ENCODE data around the gene ERF. TPM values are rescaled to one million over a fixed set of nuclear protein-coding genes. Genes with fewer than 3 reads are reported as not detected.

Gene ERF
- total and polyA plus RNA-seq, 10 of the 15 experiments (the other 5 are each of a cell fraction or from before 2014, with no cell fraction given) = 0.02 to 51.8 (median 14.4) TPM

DNA sequence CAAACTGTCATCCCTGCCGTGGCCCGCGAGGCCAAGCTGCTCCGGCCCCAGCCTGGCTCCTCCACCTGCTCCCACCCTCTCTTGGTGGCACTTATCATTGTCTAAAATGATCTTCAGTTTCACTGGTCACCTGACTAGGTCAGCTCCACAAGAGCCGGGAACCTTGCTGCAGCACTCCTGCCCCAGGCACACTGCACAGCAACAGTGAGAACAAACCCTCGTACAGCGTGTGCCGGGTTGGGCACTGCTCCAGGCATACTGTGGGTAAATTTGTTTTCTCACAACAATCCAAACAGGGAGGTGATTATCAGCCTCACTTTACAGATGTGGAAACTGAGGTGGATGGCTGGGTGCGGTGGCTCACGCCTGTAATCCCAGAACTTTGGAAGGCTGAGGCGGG is 46.3 kb downstream of the ERF start (continued):
- TF ChIP-seq, protein P1, sequence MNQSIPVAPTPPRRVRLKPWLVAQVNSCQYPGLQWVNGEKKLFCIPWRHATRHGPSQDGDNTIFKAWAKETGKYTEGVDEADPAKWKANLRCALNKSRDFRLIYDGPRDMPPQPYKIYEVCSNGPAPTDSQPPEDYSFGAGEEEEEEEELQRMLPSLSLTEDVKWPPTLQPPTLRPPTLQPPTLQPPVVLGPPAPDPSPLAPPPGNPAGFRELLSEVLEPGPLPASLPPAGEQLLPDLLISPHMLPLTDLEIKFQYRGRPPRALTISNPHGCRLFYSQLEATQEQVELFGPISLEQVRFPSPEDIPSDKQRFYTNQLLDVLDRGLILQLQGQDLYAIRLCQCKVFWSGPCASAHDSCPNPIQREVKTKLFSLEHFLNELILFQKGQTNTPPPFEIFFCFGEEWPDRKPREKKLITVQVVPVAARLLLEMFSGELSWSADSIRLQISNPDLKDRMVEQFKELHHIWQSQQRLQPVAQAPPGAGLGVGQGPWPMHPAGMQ (IDR thresholded peaks at IDR 0.05; ENCODE audit: borderline replicate concordance) = no peak
- TF ChIP-seq YBX1 (IDR thresholded peaks at IDR 0.05) (no peak), TARDBP (IDR thresholded peaks at IDR 0.05; ENCODE audit: borderline replicate concordance) (no peak), BHLHE40 (IDR thresholded peaks at IDR 0.05; ENCODE audit: borderline replicate concordance in 1 of 2, low read depth in 2 of 2, low read length in 1 of 2) (no peak), SUPT20H (IDR thresholded peaks at IDR 0.05; ENCODE audit: borderline replicate concordance, control insufficient read depth, low read depth, low read length) (no peak), ASH2L (IDR thresholded peaks at IDR 0.05; ENCODE audit: borderline replicate concordance, low read depth) (no peak), SREBF1 (IDR thresholded peaks at IDR 0.05; ENCODE audit: low read length) (no peak), NFXL1 (IDR thresholded peaks at IDR 0.05; ENCODE audit: borderline replicate concordance) (no peak), IRF4 (IDR thresholded peaks at IDR 0.05; ENCODE audit: low read depth, low read length) (no peak)
- TF ChIP-seq, protein P2, sequence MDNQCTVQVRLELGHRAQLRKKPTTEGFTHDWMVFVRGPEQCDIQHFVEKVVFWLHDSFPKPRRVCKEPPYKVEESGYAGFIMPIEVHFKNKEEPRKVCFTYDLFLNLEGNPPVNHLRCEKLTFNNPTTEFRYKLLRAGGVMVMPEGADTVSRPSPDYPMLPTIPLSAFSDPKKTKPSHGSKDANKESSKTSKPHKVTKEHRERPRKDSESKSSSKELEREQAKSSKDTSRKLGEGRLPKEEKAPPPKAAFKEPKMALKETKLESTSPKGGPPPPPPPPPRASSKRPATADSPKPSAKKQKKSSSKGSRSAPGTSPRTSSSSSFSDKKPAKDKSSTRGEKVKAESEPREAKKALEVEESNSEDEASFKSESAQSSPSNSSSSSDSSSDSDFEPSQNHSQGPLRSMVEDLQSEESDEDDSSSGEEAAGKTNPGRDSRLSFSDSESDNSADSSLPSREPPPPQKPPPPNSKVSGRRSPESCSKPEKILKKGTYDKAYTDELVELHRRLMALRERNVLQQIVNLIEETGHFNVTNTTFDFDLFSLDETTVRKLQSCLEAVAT (IDR thresholded peaks at IDR 0.05) = no peak
- TF ChIP-seq, protein P3, sequence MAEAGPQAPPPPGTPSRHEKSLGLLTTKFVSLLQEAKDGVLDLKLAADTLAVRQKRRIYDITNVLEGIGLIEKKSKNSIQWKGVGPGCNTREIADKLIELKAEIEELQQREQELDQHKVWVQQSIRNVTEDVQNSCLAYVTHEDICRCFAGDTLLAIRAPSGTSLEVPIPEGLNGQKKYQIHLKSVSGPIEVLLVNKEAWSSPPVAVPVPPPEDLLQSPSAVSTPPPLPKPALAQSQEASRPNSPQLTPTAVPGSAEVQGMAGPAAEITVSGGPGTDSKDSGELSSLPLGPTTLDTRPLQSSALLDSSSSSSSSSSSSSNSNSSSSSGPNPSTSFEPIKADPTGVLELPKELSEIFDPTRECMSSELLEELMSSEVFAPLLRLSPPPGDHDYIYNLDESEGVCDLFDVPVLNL (IDR thresholded peaks at IDR 0.05; ENCODE audit: low read depth, low read length) = no peak
- TF ChIP-seq, protein P4, sequence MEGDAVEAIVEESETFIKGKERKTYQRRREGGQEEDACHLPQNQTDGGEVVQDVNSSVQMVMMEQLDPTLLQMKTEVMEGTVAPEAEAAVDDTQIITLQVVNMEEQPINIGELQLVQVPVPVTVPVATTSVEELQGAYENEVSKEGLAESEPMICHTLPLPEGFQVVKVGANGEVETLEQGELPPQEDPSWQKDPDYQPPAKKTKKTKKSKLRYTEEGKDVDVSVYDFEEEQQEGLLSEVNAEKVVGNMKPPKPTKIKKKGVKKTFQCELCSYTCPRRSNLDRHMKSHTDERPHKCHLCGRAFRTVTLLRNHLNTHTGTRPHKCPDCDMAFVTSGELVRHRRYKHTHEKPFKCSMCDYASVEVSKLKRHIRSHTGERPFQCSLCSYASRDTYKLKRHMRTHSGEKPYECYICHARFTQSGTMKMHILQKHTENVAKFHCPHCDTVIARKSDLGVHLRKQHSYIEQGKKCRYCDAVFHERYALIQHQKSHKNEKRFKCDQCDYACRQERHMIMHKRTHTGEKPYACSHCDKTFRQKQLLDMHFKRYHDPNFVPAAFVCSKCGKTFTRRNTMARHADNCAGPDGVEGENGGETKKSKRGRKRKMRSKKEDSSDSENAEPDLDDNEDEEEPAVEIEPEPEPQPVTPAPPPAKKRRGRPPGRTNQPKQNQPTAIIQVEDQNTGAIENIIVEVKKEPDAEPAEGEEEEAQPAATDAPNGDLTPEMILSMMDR (IDR thresholded peaks at IDR 0.05 in 2 of 3, conservative IDR thresholded peaks at IDR 0.05 in 1 of 3; ENCODE audit: control insufficient read depth in 2 of 3, extremely low read depth in 1 of 3, insufficient read depth in 1 of 3, low read depth in 3 of 3, low read length in 3 of 3) = no peak
- TF ChIP-seq, protein P5, sequence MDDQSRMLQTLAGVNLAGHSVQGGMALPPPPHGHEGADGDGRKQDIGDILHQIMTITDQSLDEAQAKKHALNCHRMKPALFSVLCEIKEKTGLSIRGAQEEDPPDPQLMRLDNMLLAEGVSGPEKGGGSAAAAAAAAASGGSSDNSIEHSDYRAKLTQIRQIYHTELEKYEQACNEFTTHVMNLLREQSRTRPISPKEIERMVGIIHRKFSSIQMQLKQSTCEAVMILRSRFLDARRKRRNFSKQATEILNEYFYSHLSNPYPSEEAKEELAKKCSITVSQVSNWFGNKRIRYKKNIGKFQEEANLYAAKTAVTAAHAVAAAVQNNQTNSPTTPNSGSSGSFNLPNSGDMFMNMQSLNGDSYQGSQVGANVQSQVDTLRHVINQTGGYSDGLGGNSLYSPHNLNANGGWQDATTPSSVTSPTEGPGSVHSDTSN (IDR thresholded peaks at IDR 0.05; ENCODE audit: insufficient replicate concordance, low read depth, low read length) = no peak
